COLO668 (cell line): ENCODE data around the gene CDC14A.

Experiments used
- DNase-seq: peaks from one replicate; lab custom pipeline; 2025; ENCODE audit not compliant: unreplicated experiment; lab: John Stamatoyannopoulos, UW

CDC14A gene

GRCh38 chr1:100441146-100441545 is 88.8 kb downstream of the CDC14A start:
- DNase-seq = no peak

- DNase-seq = no peak
Observed at GRCh38 chr1:100441651-100442050, 89.3 kb downstream of the CDC14A start.

DNA sequence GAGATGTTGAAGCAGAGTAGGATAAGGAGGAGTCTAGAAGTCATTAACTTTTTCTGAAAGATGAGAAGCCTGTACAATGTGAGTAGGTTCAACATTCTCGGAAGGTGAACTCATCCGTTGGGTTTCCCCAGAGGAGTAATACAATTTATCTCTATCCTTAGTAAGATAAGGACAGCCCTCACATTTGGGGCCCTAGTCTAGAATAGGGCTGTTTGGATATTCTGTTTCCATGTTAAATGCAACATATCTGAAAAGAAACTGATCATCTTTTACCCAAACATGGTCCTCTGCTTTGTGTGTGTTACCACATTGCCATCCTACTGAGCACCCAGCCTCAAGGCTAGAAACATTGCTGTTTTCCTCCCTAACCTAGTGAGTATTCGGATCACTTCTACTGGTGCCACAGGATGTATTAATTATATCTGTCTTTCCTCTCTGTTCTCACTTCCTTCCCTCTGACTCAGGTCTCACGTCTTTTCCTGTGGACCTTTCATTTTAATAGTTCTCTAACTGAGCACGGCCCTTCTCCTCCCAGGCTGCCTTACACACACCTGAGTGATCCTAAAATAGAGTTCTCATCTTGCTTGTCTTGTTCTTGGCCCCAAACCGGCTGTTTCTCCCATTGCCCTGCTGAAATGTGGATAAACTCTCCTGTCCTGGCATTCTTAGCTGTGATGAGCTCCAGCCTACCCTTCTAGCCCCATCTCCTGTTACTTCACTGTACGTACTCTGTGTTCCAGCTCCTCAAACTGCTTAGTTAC is 91.7 kb downstream of the CDC14A start:
- DNase-seq = no peak

DNA sequence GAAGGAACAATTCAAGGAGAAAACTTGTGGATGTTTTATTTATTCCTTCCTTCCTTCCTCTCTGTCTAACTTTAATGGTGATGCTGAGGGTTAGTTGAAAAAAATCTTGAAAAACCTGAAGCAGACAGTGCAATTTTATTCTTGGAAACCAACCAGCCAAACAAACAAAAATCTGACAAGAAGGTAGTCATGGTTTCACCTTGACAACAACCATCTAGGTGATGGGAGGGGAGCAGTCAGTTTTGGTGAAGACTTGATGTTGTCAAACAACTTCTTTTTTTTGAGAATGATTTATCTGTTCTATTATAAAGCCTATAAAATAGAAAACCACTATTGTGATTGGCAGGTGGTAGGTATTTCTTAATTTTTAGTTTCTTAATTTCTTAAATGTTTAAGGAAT is 93.3 kb downstream of the CDC14A start:
- DNase-seq = no peak

DNA sequence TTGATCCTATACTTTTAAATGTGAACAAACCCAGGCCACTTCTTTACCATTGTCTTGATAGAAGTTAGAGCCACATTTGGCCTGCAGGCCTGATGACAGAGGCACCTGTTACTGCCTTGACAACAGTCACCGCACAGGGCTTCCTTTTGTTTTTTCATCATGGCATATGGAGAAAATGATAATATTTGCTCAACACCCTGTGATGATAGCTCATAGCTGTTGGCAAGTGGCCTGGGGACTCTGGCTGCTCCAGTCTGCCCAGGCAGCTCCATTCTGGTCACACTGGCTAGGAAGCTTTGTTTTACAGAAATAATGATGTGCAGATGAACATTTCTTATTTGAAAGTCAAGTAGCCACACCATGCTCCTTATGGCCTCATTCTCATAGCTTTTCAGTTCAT is 96.1 kb downstream of the CDC14A start:
- DNase-seq = peak; percentile 70

- no peak for DNase-seq
Observed at GRCh38 chr1:100449477-100449876, 97.2 kb downstream of the CDC14A start.

DNA sequence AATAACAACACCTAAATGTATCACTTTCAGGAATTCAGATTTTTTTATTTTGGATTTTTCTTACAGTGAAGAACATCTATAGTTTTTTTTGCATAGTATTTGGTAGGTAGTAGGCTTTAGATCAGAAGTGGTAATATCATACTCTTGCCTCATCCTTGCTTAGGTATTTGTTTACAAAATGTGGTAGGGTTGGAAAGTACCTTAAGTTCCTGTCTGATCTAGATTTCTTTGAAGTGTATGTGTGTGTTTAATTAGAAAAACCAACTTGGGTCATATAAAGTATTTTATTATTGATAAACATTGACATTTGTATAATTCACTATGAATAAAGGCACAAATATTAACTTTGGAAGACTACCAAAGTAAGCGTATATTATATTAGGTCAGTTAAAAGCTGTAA is 100.3 kb downstream of the CDC14A start:
- no peak for DNase-seq

- no peak for DNase-seq
Observed at GRCh38 chr1:100455478-100456072, 103.3 kb downstream of the CDC14A start.

DNA sequence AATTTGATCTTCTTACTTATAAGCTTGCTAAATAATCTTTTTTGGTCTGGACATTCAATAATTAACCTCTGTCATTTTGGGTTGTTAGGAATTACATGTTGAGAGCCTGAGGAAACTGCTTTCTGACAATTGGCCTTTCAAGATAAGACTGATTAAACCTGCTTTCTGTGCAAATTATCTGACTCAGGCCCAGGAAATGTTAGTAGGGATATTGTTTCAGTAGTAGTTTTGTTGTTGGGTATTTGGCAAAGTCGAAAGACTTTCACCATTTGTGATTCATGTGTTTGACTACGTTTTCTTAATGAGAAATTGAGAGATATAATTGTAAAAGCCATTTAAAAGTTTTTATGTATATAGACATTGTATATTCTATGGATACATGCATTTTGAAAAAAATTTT is 104.6 kb downstream of the CDC14A start:
- DNase-seq = no peak

DNA sequence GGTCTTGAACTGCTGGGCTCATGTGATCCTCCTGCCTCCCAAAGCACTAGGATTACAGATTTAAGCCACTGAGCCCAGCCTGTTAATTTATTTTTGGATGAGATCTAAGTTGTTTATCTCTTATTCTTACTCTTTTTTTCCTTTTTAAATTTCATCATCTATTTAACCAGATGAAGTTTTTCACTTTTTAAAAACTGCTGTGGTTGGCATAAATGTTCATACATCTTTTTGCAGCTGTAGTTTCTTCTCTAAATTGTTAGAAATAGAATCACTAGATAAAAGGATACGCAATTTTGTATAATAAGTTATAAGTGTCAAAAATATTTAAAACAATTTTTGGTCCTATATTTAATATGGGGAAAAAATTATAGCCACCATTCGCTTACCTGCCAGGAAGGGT is 105.4 kb downstream of the CDC14A start:
- no peak for DNase-seq

GRCh38 chr1:100458661-100459357 is 106.5 kb downstream of the CDC14A start:
- no peak for DNase-seq

DNA sequence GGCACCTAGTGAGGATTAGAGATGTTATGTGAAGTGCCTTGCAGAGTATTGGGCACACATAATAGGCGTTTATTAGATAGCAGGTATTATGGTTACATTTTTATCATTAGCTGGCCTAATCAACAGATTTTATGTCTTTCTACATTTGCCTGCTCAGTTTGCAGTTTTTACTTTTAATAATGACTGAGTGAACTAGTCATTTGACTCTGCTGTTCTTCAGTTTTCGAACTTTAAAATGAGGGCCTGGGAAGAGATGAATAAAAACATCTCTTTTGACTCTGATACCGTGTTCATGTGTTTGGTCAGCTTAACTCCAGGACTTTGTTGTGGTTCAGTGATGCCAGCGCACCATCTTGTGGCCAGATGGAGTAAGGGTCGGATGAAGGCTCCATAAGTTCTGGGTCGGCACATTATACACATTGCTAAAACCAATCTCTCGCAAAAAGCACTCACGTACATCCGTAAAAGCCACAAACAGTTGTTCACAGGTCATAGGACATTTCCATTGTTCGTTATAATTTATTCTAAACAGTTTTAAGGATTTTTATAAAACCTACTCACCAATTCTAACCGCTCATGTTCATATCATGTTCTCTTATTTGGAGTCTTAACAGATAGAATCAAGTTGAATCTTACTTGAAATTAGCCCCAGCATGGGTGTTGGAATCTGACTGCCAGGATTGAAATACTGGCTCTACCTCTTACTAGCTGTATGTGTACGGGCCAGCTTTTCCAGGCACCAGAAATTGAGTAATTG is 107.2 kb downstream of the CDC14A start:
- DNase-seq = peak; percentile 70

- DNase-seq = no peak
Observed at GRCh38 chr1:100461222-100461621, 108.9 kb downstream of the CDC14A start.

DNA sequence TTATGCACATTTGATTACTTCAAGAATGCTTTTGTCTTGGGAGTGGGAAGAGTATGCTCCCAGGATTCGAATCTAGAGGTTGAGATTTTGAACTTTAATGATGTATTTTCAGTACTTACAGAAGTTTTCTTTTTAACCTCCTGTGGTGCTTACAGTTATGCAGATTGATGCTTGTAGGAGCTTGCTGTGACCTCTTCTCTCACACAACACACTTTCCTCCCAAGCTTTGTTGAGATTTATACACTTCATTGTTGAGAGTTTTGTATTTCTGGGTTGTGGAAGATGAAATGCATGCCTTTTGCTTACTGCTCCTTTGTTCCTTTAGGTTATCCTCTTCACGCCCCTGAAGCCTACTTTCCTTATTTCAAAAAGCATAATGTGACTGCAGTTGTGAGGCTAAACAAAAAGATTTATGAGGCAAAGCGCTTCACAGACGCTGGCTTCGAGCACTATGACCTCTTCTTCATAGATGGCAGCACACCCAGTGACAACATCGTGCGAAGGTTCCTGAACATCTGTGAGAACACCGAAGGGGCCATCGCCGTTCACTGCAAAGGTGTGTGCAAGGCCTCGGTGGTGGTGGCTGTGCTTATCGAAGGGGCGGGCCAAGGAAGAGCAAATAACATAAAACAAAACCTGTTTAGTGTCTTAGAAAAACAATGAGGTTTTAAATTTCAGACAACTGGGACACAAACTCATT is 110.2 kb downstream of the CDC14A start:
- no peak for DNase-seq

DNA sequence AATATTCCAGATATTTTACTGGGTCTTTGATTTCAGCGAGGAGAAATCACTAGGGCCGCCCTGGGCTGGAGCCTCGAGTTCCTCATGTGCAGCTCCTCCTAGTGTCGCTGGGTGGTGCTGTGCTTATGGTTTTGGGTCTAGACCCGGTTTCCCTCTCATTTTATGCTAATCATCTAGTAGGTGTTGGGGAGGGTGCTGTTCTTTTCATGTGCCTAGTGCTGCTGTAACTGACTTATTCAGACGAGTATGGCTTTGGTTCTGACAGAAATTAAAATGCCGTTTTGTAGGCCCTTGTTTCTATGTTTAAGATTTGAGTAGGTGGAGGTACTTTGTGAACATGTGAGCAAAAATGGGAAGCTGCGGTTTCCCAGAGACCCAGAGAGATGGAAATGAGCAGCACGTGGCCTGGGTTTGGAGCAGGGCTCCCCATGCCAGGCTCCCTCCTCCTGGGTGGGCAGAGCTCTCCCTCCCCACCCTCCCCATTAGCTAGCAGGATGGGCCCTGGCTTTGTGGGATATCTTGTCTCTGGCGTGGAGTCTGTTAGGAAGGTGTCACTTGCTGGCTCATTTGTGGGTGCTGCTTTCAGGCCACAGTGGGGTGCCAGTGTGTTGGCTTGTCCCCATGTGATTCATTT is 111.6 kb downstream of the CDC14A start:
- DNase-seq = peak; percentile 51

- no peak for DNase-seq
Observed at GRCh38 chr1:100469578-100469977, 117.3 kb downstream of the CDC14A start.

GRCh38 chr1:100474834-100475233 is 122.5 kb downstream of the CDC14A start:
- DNase-seq = no peak

GRCh38 chr1:100476735-100477290 is 124.5 kb downstream of the CDC14A start:
- DNase-seq = no peak

GRCh38 chr1:100478816-100479215 is 126.5 kb downstream of the CDC14A start:
- no peak for DNase-seq
